GM19035 (cell line): Measurements from ENCODE around the gene NEB.
"Not testable (repeated sequence)": the region's sequence is repeated elsewhere in the genome, so short reads cannot be mapped to it uniquely, and the experiment has no call there.

Experiments
- ATAC-seq: cut with Tn5 transposase; IDR thresholded peaks from one replicate; pipeline ENCODE4 v1.9.1; 2021; ENCODE audit not compliant: unreplicated experiment

The NEB gene

DNA sequence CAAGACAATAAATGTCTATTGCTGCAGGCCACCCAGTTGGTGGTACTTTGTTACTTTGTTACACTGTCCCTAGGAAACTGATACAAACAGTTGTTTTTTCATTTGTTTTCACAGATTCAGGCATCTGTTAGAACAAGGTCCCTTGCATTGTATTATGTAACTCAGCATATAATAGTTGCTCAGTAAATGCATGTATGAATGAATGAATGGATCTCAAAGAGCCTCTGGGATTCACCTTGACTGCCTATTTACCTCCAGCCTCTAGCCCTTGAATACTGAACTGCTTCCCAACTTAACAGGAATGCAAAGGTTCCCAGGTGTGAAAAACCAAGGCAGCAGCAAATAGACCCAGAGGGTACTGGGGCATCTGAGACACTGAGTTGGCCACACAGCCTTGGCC lies 27.4 kb upstream of the NEB start:
- no peak for ATAC-seq

DNA sequence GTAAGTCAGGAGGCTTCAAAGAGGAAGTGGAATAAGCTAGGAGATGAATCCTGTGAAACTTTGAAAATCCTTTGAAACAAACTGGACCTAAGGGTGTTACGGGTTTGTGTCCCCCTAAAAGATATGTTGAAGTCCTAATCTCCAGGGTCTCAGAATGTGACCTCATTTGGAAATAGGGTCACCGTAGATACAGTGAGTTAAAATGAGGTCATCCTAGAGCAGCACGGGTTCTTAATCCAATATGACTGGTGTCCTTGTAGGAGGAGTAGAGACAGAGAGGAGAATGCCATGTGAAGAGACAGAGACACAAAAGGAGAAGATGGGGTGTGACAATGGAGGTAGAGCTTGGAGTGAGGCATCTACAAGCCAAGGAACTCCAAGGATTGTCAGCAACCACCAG lies 26.9 kb upstream of the NEB start:
- ATAC-seq: no peak

DNA sequence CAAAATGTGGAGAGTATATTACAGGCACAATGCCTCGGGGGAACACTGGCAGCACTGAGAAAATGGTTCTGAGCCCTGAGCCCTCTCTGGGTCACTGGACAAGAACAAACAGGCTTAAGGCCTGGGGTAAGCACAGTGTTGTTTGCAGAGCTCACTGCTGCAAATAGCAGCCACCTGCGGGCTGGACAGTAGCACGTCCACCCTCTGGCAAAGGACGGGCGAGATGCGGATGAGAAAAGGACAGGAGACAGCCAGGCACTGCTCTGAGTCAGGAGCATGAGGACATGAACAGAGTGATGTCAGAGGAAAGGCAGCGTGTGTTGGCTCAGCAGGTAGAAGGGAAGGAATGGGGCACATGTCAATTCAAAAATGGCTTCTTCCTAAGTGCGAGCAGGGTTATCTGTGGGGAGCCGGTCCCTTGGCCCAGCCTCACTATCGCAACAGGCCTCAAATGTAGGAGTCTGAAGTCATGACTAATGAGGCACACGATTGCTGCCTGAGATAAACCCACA lies 25.9 kb upstream of the NEB start:
- ATAC-seq: no peak

DNA sequence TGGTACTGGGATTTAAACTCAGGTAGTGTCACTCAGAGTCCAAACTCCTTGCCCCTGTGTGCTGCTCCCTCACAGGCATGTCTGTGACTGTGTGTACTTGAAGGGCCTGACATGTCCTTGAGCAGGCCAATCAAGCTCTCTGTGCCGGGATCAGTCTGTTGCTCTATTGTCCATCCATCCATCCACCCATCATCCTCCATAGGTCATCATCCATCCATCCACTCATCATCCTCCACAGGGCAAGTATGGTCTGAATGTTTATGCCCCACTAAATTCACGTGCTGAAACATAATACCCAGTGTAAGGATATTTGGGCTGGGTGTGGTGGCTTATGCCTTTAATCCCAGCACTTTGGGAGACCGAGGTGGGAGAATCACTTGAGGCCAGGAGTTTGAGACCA lies 24.5 kb upstream of the NEB start:
- no peak for ATAC-seq

DNA sequence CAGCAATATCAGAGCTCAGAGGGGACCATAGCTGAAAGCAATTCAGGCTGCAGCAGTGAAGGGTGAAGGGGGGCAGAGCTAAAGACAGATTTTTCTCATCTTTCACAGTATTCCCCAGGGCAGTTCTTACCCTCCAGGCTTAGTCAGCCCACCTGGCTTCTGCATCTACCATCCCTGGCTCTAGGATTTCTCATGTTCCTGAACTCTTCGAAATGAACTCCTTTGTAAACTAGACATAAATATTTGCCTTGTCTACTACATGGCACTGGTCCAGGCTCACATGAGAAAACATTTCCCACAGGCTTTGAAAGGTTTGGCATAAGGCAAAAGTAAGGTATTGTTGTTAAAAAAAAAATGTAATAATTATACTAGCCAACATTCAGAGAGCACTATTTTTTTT lies 23.6 kb upstream of the NEB start:
- no peak for ATAC-seq

DNA sequence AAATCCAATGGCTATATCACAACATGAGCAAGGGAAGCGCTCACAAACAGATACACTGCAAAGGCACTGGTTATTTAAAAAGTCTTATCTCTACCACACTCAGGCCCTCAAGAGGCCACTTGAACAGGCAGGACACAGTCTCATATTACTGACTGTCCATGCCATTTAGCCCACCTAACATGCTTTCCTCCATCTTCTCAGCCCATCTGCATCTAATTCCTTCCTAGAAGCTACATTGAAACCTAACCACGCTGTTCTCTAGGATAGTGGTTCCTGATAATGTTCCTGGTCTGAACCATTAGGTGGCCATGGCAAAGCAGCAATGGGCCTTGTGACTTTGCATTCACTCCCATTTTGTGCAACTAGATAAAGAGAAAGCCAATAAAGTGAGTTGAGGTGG lies 22.5 kb upstream of the NEB start:
- no peak for ATAC-seq

DNA sequence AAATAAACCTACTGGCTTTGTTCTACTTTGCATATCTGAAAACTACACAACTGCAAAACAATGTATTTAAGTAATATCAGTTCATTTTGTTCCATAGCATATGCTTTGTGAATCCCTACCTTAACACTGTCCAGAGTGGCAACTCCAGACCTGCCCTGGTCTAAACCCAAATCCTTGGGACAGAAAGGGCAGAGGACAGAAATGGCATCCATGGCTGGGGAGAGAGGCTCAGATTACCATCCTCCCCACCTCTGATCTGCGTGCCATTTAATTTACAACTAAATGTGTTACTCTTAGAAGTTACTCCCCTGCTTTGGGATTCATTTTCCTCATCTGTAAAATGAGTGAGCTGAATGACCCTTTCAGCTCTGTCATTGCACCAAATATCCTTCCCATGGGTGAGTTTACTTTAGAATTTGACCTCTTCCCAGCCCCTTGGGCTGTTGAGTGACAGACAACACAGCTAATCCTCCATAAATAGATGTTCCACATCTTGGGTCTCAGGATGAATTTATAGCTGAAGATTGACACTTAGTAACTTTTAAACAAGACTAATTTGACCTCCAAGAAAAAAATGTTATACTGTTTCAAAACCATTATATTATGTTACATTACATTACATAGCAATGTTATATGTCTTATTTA lies 20.1 kb upstream of the NEB start:
- ATAC-seq: no peak

DNA sequence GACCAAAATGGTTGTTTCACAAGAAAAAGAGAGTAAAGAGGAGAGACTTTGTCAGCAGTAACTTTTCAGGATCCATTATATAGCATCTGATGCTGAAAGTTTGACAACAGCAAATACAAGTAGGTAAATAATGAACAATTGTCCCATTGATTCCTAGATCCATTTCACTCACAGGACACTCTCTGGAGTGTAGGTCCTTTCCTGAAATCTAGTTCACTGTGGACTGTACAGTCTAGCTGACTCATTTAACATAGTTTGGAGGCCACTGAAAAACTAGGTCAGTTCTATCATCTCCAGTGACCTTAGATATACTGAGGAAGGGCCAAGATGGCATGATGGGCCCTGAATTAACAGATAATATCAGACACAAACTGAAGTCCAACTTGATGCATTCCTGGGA lies 19.3 kb upstream of the NEB start:
- no peak for ATAC-seq

DNA sequence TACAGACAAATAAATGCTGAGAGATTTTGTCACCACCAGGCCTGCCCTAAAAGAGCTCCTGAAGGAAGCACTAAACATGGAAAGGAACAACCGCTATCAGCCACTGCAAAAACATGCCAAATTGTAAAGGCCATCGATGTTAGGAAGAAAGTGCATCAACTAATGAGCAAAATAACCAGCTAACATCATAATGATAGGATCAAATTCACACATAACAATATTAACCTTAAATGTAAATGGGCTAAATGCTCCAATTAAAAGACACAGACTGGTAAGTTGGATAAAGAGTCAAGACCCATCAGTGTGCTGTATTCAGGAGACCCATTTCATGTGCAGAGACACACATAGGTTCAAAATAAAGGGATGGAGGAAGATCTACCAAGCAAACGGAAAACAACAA lies 11.0 kb upstream of the NEB start:
- ATAC-seq: not testable (repeated sequence)

DNA sequence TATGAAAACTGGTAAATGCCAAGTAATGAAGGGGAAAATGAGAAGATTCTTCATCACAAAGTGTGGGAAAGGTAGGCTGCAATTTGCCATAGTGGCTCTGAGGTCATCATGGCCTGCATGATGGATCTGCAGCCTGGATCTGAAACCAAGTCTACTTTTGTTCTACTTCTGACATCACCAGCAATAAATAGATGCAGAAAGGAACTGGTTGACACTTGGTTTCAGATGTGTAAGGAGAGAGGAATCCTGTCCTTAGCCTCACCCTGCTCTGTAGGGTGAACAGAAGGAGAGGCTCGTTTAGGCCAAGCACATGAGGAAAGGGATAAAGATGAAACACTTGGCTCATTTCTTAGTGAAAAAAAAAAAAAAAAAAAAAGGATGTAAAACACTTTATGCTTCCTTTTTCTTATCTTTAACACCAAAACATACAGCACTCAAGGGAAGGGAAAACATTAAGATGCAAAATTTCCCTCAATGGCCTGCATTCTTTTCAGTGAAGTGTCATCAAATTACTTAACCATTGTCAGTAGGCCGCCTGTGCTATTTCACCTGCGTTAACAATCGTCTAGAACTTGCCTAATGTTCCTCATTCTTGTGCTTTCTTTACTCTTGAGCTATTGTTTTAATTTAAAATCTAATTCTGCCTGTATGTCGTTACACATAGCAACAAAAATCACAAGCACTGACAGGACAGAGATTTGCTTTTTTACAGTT lies 3.9 kb downstream of the NEB start:
- no peak for ATAC-seq

DNA sequence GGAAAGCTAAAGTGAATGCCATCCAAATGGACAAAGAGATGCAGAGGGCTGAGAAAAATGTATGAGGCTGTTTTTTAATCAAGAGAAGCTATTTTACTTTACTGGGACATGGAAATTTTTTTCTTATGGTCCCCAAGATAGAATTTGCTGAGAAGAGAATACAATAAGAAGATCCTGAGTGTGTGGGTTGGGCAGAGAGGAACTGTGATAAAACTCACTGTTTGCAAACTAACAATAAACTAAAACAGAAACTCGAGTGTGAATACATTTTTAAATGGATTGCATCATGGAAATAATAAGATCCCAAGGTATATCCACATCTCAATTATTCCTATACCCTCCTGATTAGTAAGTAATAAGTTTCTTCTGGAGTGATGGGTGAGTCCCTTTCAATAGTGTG lies 4.4 kb downstream of the NEB start:
- no peak for ATAC-seq

DNA sequence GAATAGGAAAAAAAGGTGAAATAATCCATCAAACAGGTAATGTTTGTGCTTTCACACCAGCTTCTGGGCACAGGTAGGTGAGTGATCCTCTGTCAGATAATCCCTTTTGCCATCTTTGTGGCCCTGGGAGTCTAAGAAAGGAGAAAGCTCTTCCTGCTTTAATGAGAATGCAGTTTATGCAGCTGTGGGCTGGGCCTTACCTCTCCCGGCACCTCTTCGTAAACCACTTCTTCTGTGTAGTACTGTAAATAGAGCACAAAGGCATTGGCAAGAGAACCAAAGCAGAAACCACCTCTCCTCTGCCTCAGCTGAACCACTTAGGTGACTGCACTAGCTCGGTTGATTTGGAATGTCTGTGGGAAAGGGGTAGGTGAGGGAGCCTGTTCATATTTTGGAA lies 4.9 kb downstream of the NEB start:
- ATAC-seq: no peak

DNA sequence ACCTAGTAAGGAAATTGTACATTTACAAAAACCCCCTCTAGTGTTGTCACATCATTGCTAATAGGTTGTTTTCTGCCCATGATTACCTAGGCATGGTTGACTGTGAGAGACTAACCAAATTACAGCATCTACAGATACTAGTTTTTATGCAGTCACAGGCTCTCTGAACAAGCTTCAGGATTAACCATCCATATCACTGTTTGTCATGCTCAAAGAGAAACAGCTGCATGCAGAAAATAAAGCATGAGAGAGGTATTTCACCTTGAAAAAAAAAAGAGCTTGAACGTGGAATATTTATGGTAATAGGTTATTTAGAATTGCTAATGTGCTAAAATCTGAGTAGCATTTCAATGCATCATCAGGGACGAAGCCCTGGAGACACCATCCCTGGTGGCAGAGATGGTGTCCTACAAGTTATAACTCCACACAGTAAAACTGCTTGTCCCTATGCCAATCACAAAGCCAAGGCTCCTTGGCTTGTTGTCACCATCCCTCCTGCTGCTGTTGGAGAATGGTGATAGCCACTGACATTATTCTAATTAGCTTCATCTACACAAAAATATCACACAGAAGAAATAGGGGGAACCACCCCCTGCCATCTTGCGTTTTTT lies 5.4 kb downstream of the NEB start:
- ATAC-seq: no peak

DNA sequence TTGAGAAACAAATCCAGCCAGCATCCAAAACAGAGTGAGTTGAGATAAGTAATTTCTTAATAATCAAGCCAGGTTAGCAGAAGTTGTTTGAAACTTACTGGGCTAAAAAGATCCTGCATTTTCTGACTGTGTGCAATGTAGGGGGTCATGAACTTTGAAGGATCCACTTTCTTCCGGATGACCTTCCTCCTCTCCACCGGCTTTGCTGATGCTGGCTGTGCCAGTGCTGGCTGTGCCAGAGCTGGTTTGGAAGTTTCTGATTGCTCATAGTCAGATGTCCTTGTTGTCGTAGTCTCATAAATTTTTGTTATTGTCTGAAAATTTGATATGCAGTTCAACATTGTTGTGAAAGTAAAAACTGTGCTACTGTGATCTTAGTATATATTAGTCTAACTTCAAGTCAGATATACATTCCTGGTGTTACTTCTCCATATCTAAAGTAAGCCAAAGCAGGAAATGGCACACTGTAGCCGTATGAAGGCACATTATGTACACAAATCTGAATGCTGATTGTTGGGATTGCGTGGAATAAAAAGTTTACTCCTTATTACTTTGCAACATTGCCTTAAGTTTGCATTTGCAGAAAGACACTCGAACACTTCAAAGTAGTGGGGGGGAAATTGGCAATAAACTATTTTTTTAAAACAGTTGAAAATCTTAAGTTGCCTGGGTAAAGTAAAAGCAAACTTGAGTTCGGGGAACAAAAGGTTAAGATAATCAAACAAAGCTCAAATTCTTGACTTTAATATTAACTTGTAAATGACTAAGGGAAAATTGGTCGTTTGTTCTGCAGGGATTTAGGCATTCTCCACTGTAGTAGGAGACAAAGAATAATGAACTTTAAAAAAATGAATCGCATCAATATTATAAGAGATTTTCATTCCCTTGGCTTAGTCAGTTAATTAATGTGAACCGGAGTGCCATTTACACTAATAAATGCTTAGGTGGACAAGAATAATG lies 6.4 kb downstream of the NEB start:
- ATAC-seq: no peak

DNA sequence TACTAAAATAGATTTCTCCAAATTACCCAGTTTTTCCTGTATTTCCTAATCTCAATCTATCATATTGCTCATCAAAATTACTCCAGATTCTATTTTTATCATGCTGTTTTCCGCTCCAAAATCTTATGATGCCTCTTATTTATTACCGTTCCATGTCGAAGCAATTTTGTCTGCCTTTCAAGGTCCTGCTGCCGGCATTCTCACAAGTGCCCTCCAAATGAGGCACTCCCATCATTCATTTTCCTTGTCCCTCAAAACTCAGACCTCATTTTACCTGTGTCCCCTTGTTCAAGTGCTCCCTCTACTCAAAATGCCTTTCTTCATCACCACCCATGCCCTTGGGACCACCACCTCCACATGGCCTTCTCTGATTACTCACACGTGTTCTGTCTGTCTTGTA lies 13.1 kb downstream of the NEB start:
- no peak for ATAC-seq

DNA sequence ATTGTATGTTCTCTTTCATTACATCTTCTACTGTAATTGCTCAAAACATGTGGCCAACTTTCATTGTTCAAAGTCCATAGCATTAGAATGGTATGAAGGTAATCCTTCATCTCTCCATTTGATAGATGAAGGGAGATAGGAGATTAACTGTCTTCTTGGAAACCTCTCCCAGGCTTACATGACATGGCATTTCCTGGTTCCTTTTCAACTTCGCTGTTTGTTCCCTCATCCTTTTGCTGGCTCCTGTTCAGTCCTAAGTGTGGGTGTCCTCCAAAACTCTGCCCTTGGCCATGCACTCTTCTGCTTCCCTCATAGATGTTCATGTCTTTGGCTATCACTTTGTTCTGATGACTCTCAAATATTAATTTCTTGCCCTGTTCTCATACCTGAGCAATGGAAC lies 13.8 kb downstream of the NEB start:
- ATAC-seq: no peak

DNA sequence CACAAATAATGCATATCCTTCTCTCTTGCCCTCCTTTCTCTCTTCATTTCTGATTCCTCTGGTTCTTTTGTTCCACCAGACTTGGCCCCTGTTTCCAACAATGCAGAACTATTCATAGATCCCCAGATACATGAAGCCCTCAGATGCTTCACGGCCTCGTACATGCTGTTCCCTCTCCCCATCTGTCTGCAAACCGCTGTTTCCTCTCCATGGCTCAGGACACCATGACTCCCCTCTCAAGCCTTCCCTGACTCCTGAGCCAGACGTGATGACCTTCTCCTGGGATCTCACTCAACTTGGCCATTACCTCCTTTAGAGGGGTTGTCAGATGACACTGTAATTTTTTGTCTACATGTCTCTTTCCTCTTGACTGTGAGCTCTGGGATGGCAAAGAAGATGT lies 15.5 kb downstream of the NEB start:
- ATAC-seq: no peak

DNA sequence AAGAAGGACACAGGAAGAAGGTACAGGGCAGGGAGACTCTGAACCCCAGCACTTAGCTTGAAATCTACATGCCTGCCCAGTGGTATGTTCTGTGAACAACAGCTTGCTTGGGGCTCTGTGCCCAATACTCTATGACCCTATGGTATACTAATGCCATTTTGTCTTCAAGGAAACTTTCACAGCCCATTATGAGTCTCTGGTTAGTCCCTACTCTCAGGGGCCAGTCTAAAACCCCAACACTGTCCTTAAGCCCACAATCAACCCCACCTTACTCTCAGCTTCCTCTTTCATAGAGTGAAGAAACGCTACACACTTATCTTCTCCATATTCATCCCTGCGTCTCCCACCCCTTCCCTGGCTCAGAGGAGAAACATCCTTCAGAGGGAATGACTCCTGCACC lies 16.0 kb downstream of the NEB start:
- no peak for ATAC-seq

DNA sequence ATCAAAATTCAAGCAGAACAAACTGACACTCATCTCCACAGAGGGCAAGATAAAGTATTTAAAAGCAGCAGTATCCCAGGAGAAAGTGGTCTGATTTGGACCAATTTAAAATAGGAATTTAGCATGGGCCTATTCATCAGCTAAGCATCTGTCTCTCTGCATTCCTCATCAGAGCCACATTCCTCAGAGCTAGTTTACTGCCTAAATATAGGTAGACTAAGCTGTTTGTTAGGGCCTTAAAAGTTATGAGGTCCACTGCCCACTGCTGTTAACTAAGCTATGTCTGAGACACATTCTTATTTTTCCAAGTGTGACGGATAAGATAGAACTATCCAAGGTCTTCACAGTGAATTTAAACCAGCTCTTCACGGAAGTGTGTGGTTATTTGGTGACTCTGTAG lies 17.6 kb downstream of the NEB start:
- ATAC-seq: no peak

DNA sequence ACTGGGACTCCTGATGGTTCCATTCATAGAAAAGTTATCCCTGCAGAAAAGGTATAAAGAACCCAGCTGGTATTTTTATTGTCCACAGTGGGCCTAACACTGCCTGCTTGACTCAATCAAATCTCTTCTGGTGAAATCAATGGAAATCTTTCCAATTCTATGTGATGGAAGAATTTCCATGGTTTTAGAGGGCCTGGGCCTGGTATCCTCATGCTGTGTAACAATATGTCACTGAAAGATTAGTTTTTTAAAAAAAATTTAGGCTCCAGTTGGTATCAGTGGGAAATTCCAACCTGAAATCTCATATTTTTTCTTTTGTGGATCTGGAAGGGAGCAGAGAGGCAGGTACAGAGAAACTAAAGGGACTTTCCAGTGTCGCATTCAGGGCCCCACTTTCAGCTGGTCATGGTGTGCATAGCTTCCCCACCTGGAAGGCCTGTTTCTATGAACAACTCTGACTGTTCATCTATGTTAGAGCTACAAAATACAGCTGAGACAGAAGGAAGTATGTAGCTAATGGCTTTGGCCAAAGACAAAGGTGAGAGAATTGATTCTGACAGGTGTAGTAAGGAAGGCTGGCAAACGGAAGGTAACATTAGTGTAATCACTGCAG lies 20.9 kb downstream of the NEB start:
- ATAC-seq: no peak

DNA sequence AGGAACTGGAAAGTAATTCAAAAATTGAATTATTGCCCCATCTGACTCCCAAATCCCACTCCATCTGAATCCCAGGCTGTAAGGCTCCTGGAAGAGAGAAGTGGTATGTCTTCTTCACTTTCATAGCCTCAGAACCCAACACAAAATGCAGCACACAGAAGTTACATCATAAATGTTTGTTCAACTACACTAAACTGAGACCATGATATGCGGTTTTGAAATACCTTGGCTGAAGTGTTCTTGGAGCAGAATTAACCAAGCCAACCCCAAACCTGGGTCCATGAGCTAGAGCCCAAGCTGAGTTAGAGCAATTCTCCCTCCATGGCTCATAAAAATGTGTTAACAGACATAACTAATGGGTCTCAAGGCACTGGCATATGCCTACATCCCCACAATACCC lies 23.3 kb downstream of the NEB start:
- no peak for ATAC-seq
